Body of pancreas (tissue), 4 donors: ENCODE results near the gene ANKRD35. TPM values are rescaled to one million over a fixed set of nuclear protein-coding genes. Genes with fewer than 3 reads are reported as not detected.
"Not testable (repeated sequence)": the region's sequence is repeated elsewhere in the genome, so short reads cannot be mapped to it uniquely, and the experiment has no call there.

Source experiments
- ATAC-seq: fragments of 150-250 bp; one replicate; pipeline ENCODE4 v1.9.1; 2016
- DNase-seq, 4 donors: peaks; one replicate each; pipeline ENCODE4 v3.0.0-alpha.2; 2019
- H3K27ac ChIP-seq, 4 donors: fragments of 200-600 bp; sonication (generic); 1 replicate in 3 of 4; 2 replicates in 1 of 4; pipeline versions ENCODE4 v1.5.1 to v1.6.1; 2016 to 2019; ENCODE audit warnings: mild to moderate bottlenecking in 1 of 4, mixed read lengths in 1 of 4, moderate library complexity in 1 of 4
- H3K27me3 ChIP-seq, 2 donors: fragments of 200-600 bp; sonication (generic); one replicate each; pipeline ENCODE4 v1.6.0; 2016; ENCODE audit warnings: mild to moderate bottlenecking in 1 of 2
- H3K36me3 ChIP-seq, 2 donors: fragments of 200-600 bp; sonication (generic); replicated peaks in 1 of 2; 2 replicates each; pipeline ENCODE4 v1.5.1; 2016; ENCODE audit warnings: low read depth in 2 of 2; ENCODE audit not compliant: insufficient read depth in 1 of 2
- H3K4me1 ChIP-seq: fragments of 200-600 bp; sonication (generic); one replicate; pipeline ENCODE4 v1.6.0; 2016
- H3K4me3 ChIP-seq, 2 donors: fragments of 200-600 bp; sonication (generic); 1 replicate in 1 of 2; 2 replicates in 1 of 2; pipeline ENCODE4 v1.5.1; 2016 to 2019
- H3K9me3 ChIP-seq, 3 donors: fragments of 200-600 bp; sonication (generic); 1 replicate in 2 of 3; 2 replicates in 1 of 3; pipeline ENCODE4 v1.5.1; 2016
- POLR2A ChIP-seq, 3 donors: fragments of 450-650 bp; IDR thresholded peaks; one replicate each; pipeline ENCODE4 v1.6.1; 2016; ENCODE audit warnings: antibody characterized with exemption in 3 of 3, mild to moderate bottlenecking in 2 of 3
- WGBS, 2 donors: methylation state at CpG; one replicate each; pipeline ENCODE4 v1.1.5; 2017; 5-methylcytosine and 5-hydroxymethylcytosine counted together
- intact Hi-C: fragments of 100-400 bp; cut with DNase I; formaldehyde crosslinking; loops from one replicate; pipeline ENCODE4 v1.15.1; 2023
- total RNA-seq, 2 donors: library from RNA; depleted of rRNA; stranded (reverse); fragments of >200 nt; gene quantifications; one replicate each; pipeline ENCODE4 v1.1.0, GENCODE V29; 2016
- TF ChIP-seq, protein P1 (sequence below), 7 experiments: fragments of 450-650 bp in 4 of 7; fragments of 200-600 bp in 3 of 7; sonication (generic) in 3 of 7; IDR thresholded peaks; one replicate each; pipeline ENCODE4 v1.5.1; 2016 to 2019; ENCODE audit warnings: antibody characterized with exemption in 7 of 7

Gene ANKRD35
- total RNA-seq, 2 donors from 2014 or later, result 0.26 to 1.3 TPM

DNA sequence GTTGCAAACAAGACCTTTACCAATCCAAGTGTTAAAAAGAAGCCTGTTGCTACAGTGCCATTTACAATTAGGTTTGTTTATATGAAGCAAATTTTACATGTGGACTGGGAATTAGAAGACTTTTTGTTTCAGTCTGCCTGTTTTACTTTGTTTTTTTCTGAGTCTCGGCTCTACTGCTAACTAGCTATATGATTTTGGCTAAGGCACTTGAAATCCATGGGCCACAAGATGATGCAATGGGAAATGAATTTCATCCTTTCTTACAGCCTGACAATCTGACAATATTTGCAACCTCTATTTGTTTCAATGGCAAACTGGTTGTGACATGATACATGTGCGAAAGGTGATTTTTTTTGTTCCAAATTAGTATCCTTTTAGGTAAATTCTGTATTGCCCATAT lies 36.6 kb upstream of the ANKRD35 start:
- Histone ChIP-seq H3K27ac (no peak overlapping the region), H3K27me3 (no peaks in the 10 kb centered on the region), H3K4me1 (peaks cover 27% of the 10 kb centered on the region), H3K36me3 (no peaks in the 10 kb centered on the region), H3K4me3 (no peak overlapping the region), H3K9me3 (no peaks in the 10 kb centered on the region)
- TF ChIP-seq POLR2A (IDR thresholded peaks at IDR 0.05), result no peak
- TF ChIP-seq, protein P1, sequence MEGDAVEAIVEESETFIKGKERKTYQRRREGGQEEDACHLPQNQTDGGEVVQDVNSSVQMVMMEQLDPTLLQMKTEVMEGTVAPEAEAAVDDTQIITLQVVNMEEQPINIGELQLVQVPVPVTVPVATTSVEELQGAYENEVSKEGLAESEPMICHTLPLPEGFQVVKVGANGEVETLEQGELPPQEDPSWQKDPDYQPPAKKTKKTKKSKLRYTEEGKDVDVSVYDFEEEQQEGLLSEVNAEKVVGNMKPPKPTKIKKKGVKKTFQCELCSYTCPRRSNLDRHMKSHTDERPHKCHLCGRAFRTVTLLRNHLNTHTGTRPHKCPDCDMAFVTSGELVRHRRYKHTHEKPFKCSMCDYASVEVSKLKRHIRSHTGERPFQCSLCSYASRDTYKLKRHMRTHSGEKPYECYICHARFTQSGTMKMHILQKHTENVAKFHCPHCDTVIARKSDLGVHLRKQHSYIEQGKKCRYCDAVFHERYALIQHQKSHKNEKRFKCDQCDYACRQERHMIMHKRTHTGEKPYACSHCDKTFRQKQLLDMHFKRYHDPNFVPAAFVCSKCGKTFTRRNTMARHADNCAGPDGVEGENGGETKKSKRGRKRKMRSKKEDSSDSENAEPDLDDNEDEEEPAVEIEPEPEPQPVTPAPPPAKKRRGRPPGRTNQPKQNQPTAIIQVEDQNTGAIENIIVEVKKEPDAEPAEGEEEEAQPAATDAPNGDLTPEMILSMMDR (IDR thresholded peaks at IDR 0.05), result no peak
- WGBS, 2 donors, result 69 to 88% methylated on average over 2 of the region's 2 CpGs
- intact Hi-C loops, result no loop called here
- DNase-seq (no peak), ATAC-seq (no peak)

DNA sequence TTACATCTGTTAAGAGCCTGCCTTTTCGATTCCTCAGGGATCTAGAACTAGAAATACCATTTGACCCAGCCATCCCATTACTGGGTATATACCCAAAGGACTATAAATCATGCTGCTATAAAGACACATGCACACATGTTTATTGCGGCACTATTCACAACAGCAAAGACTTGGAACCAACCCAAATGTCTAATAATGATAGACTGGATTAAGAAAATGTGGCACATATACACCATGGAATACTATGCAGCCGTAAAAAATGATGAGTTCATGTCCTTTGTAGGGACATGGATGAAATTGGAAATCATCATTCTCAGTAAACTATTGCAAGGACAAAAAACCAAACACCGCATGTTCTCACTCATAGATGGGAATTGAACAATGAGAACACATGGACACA lies 34.6 kb upstream of the ANKRD35 start:
- H3K4me3 ChIP-seq, ATAC-seq, H3K27me3 ChIP-seq, intact Hi-C loops, DNase-seq, H3K36me3 ChIP-seq, H3K9me3 ChIP-seq, H3K27ac ChIP-seq: not testable (repeated sequence)
- H3K4me1 ChIP-seq, result peaks cover 21% of the 10 kb centered on the region
- WGBS, 2 donors, result 85 to 88% methylated on average over 3 to 4 of the region's 4 CpGs

- peak; percentile 71 to 88 (median 80) for DNase-seq
- WGBS, 2 donors, result 0 to 1% methylated on average over 18 to 33 of the region's 33 CpGs
- H3K4me1 ChIP-seq, result peaks cover 21% of the 10 kb centered on the region
- peak; percentile 49 for ATAC-seq
- peak overlapping the region; percentile 89 to 98 for H3K4me3 ChIP-seq
- intact Hi-C loops, result no loop called here
- H3K27me3 ChIP-seq, result no peaks in the 10 kb centered on the region
- H3K36me3 ChIP-seq, result no peaks in the 10 kb centered on the region
- H3K27ac ChIP-seq, result peak overlapping the region; percentile 68 to 93 (median 82)
- peak; percentile 17 to 71 (median 71) for TF ChIP-seq POLR2A (IDR thresholded peaks at IDR 0.05)
- TF ChIP-seq, protein P1 (IDR thresholded peaks at IDR 0.05), result peak in 4 of 7 experiments; percentile 1 to 26 (median 18)
- H3K9me3 ChIP-seq, result no peaks in the 10 kb centered on the region
Measured at GRCh38 chr1:145918992-145919939, 33.6 kb upstream of the ANKRD35 start.

GRCh38 chr1:145918144-145918991 lies 32.7 kb upstream of the ANKRD35 start, which contains the start of gene PEX11B:
Gene PEX11B, minus strand, starts transcription at chr1:145918717. Its CDS starts 29 bp downstream, at chr1:145918688.
- H3K36me3 ChIP-seq, result no peaks in the 10 kb centered on the region
- TF ChIP-seq, protein P1 (IDR thresholded peaks at IDR 0.05), result peak in 2 of 7 experiments; percentile 13 to 15
- peak; percentile 7 to 78 (median 68) for TF ChIP-seq POLR2A (IDR thresholded peaks at IDR 0.05)
- intact Hi-C loops, result no loop called here
- H3K9me3 ChIP-seq, result no peaks in the 10 kb centered on the region
- ATAC-seq (peak; percentile 93), DNase-seq (peak; percentile 87 to 94 (median 90))
- H3K4me1 ChIP-seq, result peaks cover 21% of the 10 kb centered on the region
- H3K4me3 ChIP-seq, result peak within 1 kb of the TSS; percentile 89 to 98
- WGBS, 2 donors, result 0 to 1% methylated on average over 30 to 51 of the region's 51 CpGs
- peak within 1 kb of the TSS; percentile 68 to 93 (median 82) for H3K27ac ChIP-seq
- no peaks in the 10 kb centered on the region for H3K27me3 ChIP-seq

DNA sequence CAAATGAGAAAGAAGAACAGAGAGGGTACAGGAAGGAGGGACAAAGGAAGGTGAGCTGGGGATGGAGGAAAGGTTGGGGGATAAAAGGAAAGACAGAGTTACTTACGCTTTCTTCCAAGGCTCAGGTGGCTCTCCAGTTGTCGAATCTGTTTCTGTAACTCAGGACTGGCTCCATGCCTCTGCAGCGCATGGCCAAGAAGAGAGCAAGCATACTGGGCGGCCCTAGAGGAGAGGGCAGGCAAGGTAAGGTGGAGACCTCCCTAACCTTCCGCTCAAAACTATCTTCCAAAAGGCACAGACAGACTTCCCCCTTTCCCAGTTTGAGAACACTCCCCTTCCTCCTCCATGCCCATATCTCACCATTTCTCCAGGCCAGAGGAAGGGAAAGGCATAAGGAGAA lies 31.9 kb upstream of the ANKRD35 start:
- no peak for ATAC-seq
- 52 to 53% methylated on average over 5 of the region's 5 CpGs for WGBS, 2 donors
- TF ChIP-seq POLR2A (IDR thresholded peaks at IDR 0.05), result no peak
- TF ChIP-seq, protein P1 (IDR thresholded peaks at IDR 0.05), result no peak
- intact Hi-C loops, result no loop called here
- peak overlapping the region in 1 of 2 donors; percentile 98 for H3K4me3 ChIP-seq
- DNase-seq, result no peak
- peak overlapping the region in 2 of 4 donors; percentile 86 to 93 for H3K27ac ChIP-seq
- peaks cover 21% of the 10 kb centered on the region for H3K4me1 ChIP-seq
- H3K36me3 ChIP-seq, result no peaks in the 10 kb centered on the region
- no peaks in the 10 kb centered on the region for H3K27me3 ChIP-seq
- H3K9me3 ChIP-seq, result no peaks in the 10 kb centered on the region
